ENCODE measurements around the gene RMND5A. TPM values are rescaled to one million over a fixed set of nuclear protein-coding genes. Genes with fewer than 3 reads are reported as not detected.
"Not testable (repeated sequence)": the region's sequence is repeated elsewhere in the genome, so short reads cannot be mapped to it uniquely, and the experiment has no call there.

The RMND5A gene
- total RNA-seq, 1 experiment from 2014 or later = 24.0 TPM

DNA sequence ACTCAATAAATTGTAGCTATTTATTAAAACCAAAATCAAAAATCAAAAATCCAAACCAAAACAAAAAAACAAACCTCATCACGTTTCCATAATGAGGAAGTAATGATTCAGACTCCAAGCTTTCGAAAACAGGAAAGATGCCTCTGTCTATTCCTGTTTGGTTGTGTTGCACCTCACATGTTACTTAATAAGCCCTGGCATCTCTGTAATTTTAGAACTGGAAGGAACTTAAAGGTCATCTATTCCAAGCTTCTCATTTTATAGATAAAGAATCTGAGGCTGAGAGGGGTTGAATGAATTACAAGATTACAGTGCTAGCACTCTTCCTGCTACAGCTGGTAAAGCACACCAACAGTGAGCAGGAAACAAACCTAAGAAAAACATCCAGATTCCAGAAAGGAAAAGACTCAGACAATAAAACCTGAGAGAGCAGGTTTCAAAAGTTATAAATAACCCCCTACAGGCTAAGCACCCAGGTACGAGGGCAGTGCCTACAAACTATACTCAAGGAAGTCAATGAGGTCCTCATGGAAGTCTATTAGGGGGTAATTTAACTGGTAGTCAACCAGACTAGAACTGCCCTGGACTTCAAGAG is 5.4 kb upstream of the RMND5A start:
- DNase-seq (ENCODE audit: low read depth) = not testable (repeated sequence)

DNA sequence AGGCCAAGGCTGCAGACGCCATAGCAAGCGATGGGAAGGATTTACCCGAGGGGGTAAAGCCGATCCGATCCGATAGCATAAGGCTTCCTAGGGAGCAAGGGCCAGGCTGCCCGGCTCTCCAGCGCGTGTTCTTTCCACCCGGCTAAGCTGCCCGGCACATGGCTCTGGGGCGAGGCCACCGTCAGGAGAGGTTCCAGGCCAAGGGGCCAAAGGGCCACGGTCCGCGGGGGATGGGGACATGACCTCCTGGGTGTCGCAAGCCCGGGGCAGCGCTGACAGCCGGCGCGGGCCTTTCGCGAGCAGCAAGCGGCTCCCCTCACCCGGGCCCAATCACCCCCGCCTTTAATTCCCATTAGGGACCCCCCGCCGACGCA is 841 bp upstream of the RMND5A start:
- not testable (repeated sequence) for DNase-seq (ENCODE audit: low read depth)

- DNase-seq (ENCODE audit: low read depth) = peak; percentile 47
These were observed 639 bp downstream of the RMND5A start for GRCh38 chr2:86720540-86721320.

GRCh38 chr2:86725706-86726105 is 5.6 kb downstream of the RMND5A start:
- DNase-seq (ENCODE audit: low read depth) = not testable (repeated sequence)

DNA sequence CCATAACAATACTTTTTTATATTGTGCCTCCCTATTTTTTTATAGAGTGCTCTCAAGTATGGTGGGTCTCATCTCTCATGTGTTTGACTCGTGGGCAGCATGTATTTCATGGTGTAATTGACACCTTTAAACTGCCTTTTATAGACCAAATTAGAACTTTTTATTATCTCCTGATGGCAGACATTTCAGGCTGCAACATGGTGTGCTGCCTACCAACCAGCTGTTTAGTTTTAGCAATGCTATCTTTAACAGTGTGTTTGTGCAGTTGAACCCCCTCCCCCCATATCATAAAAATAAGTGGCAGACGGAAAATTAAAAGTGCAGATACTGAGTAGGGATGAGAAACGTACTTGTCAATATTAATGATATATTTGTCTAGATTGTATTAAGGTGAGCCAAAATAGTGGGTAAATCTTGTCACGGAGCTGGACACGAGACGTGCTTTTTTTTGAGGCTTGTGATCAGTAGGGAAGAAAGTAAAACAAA is 12.0 kb downstream of the RMND5A start:
- DNase-seq (ENCODE audit: low read depth) = not testable (repeated sequence)

DNA sequence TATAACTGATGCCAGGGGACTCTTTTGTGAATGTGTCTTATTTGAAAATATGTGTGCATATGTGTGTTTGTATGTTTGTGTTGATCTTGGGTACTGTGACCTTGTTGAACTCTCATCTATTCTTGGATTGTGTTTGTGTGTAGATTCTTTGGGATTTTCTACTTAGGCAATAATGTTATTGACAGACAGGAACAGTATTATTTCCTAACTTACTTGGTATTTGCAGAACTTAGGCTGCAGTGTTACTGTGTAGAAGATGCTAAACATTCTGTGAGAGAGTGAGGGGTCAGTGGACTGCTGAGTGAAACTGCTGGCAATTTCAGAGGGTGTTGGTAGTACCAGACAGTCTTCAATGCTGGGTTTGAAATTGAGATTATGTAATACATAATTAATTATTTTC is 12.7 kb downstream of the RMND5A start:
- not testable (repeated sequence) for DNase-seq (ENCODE audit: low read depth)

DNA sequence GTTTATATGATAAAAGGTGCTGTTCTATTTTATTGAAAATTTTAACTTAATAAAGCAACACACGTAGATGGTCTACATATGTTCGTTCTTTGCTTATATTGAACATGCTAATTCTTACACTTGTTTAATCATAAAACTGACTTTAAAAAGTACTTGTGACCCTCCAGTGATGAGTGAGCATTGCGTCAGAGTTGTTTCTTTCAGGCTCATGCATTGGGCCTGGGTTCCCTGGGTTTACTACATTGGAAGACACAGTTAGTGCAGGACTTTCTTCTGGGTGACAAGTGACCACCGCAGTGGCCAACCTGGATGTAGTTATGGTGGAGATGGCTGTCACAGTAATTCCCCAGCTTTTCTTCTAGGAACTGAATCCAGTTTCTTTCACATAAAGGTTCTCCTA is 13.4 kb downstream of the RMND5A start:
- DNase-seq (ENCODE audit: low read depth) = not testable (repeated sequence)

GRCh38 chr2:86734896-86735295 is 14.8 kb downstream of the RMND5A start:
- DNase-seq (ENCODE audit: low read depth) = not testable (repeated sequence)

- not testable (repeated sequence) for DNase-seq (ENCODE audit: low read depth)
These were observed 19.4 kb downstream of the RMND5A start for GRCh38 chr2:86739485-86739884.

DNA sequence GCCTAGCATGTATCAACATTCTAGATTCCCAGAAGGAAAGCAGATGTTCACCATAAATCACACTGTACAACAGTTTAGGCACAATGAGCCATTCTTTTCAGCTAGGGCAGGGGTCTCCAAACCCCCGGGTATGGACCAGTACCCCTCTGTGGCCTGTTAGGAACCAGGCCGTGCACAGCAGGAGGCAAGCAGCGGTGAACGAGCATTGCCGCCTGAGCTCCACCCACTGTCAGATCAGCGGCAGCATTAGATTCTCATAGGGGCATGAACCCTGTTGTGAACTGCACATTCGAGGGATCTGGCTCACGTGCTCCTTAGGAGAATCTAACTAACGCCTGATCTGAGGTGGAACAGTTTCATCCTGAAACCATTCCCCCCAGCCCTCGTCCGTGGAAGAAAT is 19.8 kb downstream of the RMND5A start:
- not testable (repeated sequence) for DNase-seq (ENCODE audit: low read depth)

DNA sequence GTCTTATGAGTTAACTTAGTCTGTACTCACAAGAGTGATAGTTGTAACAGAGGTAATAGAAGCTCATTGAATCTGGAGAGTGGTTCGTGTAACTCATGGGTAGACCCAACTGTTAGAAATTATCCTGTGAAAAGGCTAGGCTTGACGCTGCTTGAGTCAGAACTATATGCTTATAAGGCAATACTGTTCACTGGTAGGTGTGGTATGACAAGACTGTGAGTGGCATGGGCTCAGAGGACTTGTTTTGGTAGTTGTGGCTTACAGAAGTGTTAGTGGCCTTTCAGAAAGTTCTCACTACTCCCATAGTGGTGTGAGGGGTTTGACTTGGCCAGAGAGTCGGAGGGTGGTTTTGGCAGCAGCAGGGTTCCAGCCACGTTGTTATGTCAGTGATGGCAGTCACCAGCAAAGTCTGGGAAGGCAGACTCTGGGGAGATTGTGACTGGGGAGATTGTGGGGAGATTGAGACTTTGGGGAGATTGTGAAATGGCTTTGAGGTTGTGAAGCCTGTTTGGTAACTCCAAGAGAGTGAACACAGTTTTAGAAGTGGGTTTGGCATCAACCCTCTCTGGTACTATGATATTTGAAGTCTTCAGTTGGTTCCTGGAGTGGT is 21.9 kb downstream of the RMND5A start:
- not testable (repeated sequence) for DNase-seq (ENCODE audit: low read depth)

DNA sequence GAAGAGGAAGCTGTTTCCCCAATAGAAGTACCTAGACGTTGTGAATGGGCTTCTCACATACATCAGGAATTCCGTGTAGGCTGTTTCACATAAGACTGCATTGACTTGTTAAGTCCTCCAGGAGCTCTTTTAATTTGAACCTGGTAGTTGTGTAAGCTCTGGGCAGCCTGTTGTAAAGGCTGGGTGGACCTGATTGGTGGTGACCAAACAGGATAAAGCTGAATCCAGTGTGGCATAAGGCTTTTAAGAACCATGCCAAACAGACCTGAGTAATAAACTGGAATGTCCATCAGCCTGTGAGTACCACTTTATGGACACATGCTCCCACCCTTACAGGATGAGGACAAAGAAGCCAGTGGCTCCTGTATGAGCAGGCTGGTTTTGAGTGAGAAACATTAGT is 24.1 kb downstream of the RMND5A start:
- no peak for DNase-seq (ENCODE audit: low read depth)

GRCh38 chr2:86746939-86747338 is 26.8 kb downstream of the RMND5A start:
- DNase-seq (ENCODE audit: low read depth) = no peak

DNA sequence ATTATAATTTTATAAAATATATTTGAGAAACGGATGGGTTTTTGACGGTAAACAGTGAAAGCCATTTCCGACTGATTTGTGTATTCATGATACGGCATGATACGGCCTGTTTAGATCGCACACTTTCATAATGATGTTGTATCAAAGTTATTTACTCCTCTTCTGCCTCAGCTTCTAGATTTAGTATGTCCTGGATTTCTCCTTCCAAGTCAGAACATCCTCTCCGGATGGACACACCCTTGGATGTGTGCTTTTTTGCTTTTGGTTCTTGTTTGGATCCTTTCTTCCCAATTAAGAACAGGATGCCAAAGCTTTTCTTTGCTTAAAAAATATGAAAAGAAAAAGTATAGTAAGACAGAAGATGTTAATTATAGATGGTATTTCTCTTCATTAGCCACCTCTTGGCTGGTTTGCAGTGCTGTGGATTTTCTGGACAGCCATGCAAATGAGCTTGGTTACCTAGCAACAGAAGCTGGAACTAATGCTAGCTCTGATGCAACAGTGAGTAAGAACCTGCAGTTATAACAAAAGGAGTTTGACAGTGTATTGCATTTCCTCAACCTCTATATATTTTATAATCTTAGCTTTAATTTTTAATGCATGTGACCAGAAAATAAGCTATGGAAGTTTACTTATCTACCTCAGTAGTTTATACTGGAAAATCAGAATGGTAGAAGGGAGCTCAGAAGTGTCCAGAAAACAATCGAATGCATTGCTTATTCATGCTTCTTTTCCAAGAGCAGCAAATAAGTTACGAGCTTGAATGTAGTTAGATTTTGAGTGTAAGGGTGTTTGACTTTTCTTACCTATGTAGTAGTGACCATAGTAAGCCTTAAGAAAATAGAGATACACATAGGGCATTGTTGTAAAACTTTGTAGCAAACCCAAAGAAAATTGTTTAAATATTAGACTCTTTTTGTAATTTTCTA is 27.9 kb downstream of the RMND5A start:
- DNase-seq (ENCODE audit: low read depth) = peak; percentile 54

- DNase-seq (ENCODE audit: low read depth) = peak; percentile 15
These were observed 30.2 kb downstream of the RMND5A start for GRCh38 chr2:86750240-86750839.

- no peak for DNase-seq (ENCODE audit: low read depth)
These were observed 31.7 kb downstream of the RMND5A start for GRCh38 chr2:86751778-86752177.

DNA sequence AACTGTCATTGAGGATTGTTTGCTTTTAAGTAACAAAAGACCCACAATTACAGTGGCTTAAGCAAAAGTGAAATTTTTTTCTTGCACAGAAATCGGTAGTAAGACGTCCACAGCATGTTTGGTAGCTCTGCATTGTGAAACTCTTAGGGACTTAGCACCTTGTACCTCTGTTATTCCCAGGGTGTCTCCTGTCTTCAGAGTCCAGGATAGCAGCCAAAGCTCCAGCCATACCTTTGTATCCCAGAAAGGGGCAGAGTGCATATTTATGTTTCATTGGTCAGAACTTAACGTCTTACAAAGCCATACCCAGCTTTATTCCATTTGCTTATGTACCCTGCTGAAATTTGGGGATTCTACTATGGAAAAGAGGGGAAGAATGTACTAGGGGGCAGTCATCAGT is 32.8 kb downstream of the RMND5A start:
- DNase-seq (ENCODE audit: low read depth) = no peak

DNA sequence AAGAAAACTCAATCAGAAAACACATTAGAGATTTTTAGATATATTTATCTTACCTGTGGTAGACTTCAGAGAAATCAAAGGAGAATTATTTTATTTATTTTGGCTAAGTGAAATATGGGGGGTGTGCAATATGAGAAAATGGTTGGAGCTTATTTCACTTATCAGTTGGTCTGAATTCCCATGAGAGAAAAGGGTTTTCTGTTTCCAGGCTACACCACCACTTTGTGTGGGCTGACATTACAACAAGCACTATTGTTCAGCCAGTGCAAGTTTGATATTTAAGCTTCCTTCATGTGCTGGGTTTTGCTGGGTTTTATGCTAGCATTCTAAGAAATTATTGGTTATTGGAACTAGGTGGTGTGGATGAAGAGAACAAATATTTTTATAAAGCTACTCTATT is 33.5 kb downstream of the RMND5A start:
- DNase-seq (ENCODE audit: low read depth) = no peak

DNA sequence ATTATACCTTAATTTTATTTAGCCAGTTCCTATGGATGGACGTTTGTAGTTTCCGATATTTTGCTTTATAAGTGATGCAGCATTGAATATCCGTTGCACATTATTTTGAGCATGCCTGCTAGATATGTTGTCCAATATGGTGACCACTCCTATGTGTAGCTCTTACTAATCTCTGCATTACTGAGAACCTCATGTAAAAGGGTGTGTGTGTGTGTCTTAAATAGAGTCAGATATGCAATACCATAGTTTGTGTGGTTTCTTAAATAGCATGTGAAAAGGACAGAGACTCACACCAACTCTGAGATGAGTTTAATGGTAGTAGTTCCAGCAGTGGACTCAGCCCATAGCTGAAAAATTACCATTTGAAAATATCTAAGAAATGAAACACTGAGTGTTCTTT is 38.3 kb downstream of the RMND5A start:
- no peak for DNase-seq (ENCODE audit: low read depth)

GRCh38 chr2:86760371-86760770 is 40.3 kb downstream of the RMND5A start:
- DNase-seq (ENCODE audit: low read depth) = no peak

GRCh38 chr2:86764661-86765309 is 44.7 kb downstream of the RMND5A start:
- peak; percentile 46 for DNase-seq (ENCODE audit: low read depth)
